GM12873 (cell line): ENCODE measurements around the gene TTC34.

Source experiments
- CTCF ChIP-seq: IDR thresholded peaks from 2 replicates; pipeline ENCODE4 v1.5.1; 2012; ENCODE audit warnings: low read depth, mild to moderate bottlenecking, moderate library complexity, low read length, control low read depth; ENCODE audit not compliant: insufficient read depth; ENCODE audit errors: missing control alignments

TTC34 gene

GRCh38 chr1:2803931-2804627 is 2.6 kb upstream of the TTC34 start:
- TF ChIP-seq CTCF, result no peak

GRCh38 chr1:2803086-2803930 is 1.8 kb upstream of the TTC34 start:
- no peak for TF ChIP-seq CTCF

- TF ChIP-seq CTCF, result no peak
Measured at GRCh38 chr1:2802421-2802961, 998 bp upstream of the TTC34 start.

- no peak for TF ChIP-seq CTCF
Measured at GRCh38 chr1:2801046-2801445, 447 bp downstream of the TTC34 start.

- no peak for TF ChIP-seq CTCF
Measured at GRCh38 chr1:2800664-2801045, 838 bp downstream of the TTC34 start.

GRCh38 chr1:2799811-2800663 is 1.5 kb downstream of the TTC34 start:
- no peak for TF ChIP-seq CTCF

DNA sequence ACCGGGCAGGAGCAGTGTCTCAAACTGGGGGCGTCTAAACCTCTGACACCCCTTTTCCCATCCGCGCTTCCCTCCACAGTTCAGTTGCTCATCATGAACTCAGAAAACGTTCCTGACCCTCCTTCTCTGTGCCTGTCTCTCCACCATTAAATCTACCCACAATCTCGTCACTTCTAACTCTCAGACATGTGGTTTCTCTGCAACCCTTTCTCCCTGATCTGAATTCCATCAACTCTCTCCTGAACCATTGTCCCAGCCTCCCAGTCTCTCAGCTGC is 3.8 kb downstream of the TTC34 start:
- no peak for TF ChIP-seq CTCF
